Stimulated activated CD8-positive, alpha-beta memory T cell treated with anti-CD3 and anti-CD28 coated beads, Interleukin-4, amount 100 ng/mL, for 48 hours (primary cell): ENCODE measurements around the gene RAPGEF4.
"Not testable (repeated sequence)": the region's sequence is repeated elsewhere in the genome, so short reads cannot be mapped to it uniquely, and the experiment has no call there.

Source experiments
- DNase-seq: peaks from one replicate; pipeline ENCODE4 v3.0.0-alpha.2; 2020

The RAPGEF4 gene

GRCh38 chr2:173010233-173010632 lies 274.6 kb downstream of the RAPGEF4 start:
- no peak for DNase-seq

DNA sequence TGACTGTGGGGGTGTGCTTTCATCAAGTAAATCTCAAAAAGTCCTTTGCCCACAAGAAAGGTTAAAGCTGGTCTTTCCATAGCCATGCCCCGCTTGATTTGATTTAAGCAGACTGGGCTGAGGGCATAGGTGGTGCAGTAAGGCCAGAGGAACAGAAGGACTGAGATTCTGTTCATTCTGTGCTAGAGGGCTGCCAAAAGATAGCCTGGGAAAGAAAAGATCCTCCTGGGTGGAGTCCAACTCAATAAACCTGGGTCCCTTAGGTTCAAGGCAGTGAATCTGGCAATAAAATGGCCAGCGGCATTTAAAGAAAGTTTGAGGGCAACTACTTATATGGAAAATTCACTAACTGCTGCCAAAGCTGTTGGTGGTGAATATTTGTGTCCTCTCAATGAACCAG lies 280.8 kb downstream of the RAPGEF4 start:
- no peak for DNase-seq

DNA sequence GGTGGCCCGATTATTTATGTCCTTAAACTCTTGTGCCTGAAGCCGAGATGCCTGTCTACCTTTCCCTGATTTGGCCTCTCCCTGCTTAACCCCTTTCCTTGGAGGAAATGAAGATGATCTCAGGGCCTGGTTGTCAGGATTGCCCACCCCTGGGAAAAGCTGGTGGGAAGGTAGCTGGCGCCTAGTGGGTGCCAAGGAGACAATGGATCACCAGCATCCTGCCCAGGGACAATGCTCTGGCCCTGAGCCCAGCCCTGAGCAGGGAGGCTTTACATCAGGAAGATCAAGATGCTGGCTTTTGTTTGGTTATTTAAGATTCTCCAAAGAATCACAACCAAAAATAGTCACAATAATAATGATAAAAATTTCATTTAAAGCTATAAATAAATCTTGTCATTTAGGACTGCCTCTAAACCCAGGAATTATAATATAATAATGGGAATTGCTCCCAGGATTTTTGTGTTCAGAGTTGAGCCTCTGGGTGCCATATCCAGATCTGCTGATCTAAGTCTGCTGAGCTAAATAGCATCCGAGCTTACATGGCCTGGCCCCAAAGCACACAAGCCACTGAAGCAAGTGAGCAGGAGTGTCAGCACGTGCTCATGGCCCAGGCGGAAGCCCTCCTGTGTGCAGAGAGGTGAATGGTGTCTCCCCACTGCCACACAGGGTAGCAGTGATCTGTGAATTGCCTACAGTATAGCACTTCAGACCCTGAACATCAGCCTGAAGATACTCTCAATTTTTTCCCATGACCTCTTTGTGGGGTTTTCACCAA lies 282.2 kb downstream of the RAPGEF4 start:
- DNase-seq = no peak

- no peak for DNase-seq
Observed at GRCh38 chr2:173019755-173020154, 284.1 kb downstream of the RAPGEF4 start.

- no peak for DNase-seq
Observed at GRCh38 chr2:173021939-173022371, 286.3 kb downstream of the RAPGEF4 start.

GRCh38 chr2:173023718-173024117 lies 288.1 kb downstream of the RAPGEF4 start:
- DNase-seq = no peak

GRCh38 chr2:173026479-173026878 lies 290.8 kb downstream of the RAPGEF4 start:
- no peak for DNase-seq

- DNase-seq = peak; percentile 87
Observed at GRCh38 chr2:173027181-173028128, 291.8 kb downstream of the RAPGEF4 start.

- no peak for DNase-seq
Observed at GRCh38 chr2:173028141-173028540, 292.5 kb downstream of the RAPGEF4 start.

GRCh38 chr2:173028671-173029070 lies 293.0 kb downstream of the RAPGEF4 start:
- no peak for DNase-seq

GRCh38 chr2:173030561-173031490 lies 295.2 kb downstream of the RAPGEF4 start:
- no peak for DNase-seq

- DNase-seq = no peak
Observed at GRCh38 chr2:173032032-173032431, 296.4 kb downstream of the RAPGEF4 start.

DNA sequence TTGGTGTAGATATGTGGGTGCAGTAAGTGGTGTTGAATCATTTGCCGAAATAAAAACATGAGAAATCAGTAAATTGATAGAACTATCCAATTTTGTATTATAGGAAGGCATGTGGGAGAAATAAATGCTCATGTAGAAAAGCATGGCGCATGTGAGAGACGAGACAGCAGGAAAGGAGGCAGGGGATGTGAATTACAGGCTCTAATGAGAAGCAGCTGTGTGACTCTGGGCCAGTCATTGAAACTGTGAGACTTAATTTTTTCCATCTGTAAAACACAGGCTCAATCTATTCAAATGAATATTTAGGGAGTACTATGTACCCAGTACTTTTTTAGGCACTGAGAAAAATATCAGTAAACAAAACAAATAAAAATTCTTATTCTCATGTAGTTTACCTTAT lies 297.4 kb downstream of the RAPGEF4 start:
- DNase-seq = no peak

DNA sequence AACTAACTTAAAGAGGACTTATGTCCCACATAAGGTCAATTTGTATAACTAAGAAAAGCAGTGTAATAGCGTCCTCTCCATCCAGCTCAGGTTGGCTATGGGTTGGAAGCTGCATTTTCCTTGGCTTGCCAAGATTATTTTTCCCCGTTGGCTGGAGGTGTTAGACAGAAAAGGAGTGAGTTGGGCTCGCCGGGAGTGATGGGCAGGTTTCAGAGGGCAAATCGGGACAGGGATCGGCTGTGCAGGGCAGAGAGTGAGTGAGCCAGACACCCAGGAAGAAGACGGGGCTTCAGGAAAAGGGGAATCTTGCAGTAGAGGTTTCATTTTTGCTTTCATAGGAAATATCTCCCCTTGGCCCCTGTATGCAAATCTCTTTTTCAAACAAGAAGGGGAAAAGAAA lies 298.5 kb downstream of the RAPGEF4 start:
- no peak for DNase-seq

DNA sequence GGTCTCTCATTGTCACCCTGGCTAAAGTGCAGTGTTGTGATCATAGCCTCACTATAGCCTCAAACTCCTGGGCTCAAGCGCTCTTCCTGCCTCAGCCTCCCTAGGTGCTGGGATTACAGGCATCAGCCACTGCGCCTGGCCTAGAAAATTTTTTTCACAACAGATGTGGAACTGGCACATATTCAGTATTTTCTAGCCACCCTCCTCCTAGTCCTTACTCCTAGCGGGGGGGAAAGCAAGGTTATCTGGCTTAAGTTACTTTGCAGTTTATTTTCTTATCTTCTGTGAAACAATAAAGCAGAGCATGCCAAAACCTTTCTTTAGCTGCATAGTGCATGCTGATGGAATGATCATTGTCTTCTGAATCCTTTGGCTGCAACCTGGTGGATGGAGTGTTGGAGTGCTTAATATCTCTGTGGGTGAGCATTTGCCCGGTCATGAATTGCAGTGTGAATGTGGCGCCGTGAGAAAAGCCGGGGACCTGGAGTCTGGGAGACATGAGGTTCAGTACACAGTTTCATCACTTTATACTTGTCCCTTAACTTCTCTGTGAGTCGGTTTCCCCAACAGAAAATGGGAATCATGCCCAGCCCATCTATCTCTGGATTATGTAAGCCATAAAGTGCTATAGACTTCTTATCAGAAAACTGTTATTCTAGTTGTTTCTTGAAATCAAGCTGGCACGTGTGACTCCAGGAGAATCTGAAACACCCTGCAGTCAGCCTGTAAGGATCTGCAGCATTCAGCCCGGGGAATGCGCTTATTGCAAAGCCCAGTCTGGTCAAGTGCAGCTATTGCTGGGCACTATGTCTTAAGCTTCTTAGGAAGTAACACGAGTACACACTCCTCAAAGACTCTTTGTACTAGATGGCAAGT lies 301.8 kb downstream of the RAPGEF4 start:
- DNase-seq = no peak

- DNase-seq = not testable (repeated sequence)
Observed at GRCh38 chr2:173038257-173038656, 302.6 kb downstream of the RAPGEF4 start.

DNA sequence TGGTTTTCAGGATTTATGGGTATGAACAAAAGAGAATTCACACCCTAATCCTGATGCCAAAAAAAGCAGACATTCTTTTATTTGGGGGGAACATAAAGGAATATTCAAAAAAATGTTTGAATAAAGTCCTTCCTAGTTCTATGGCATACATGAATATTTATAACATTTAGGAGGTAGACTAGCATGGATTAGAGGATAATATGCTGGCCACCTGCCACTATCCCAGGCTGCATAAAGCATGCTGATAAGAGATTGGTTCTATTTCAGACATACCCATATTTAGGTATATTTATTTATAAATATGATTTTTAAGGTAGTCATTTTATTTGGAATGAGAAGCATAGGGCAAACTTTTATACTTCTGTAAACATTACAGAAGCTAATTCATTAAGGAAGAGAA lies 305.1 kb downstream of the RAPGEF4 start:
- DNase-seq = no peak

DNA sequence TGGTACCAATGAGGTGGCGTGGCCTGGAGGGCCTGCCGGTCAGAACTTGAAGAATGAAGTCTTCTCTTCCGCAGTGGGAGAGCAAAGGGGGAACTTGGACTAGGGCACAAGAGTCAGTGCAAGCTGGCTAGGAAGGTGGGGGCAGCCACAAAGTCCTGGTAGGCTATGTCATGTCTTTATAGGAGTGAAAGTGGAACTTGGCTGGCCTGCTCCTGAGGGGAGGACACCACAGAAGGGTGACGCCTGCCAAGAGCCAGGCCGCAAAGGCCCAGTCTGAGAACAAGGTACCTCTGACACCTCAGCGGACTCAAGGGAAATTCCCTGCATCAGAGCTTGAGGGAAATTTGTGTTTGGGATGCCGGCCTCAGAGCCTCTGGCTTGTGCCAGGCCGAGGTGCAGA lies 307.8 kb downstream of the RAPGEF4 start:
- no peak for DNase-seq

DNA sequence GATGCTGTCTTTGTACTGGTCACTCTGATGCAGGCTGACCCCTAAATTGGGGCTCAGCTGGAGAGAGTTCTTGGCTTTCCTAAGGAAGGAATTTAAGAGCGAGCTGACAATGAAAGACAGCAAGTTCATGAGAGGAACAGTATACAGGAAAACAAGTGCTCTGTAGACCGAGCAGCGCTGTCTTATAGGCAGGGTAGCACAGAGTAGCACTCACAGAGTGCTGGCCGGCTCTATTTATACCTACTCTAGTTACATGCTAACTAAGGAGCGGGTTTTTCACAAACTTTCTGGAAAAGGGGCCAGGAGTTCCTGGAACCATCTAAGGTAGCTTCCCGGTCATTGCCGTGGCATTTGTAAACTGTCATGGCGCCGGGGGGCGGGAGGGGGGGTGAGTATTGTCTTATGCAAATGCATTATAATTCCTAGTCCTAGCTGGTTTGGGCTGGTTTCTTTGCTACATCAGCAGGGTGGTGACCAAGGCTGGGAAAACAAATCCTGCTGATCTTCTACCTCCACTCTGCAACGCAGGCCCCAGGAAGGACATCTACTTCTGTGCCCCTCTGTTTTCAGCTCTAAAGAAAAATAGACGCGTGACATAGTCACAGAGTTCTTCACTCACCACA lies 308.4 kb downstream of the RAPGEF4 start:
- no peak for DNase-seq

DNA sequence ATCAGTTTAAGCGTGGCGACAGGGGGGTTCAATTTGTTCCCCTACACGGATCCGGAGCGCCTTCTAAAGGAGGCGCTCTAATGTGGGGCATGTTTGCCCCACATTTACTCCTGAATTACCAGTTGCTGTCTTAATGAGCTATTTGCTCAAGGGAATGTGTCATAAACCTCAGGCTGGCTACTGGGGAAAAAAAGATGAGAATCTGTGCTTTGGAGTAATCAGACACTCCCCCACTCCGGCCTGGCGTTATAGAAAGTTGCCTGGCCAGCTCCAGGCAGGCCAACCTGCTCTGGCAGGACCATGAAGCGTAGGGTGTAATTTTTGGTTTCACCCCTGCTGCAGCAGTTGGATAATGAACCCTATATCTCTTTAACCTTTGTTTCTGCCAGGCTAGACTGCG lies 309.0 kb downstream of the RAPGEF4 start:
- DNase-seq = no peak

- no peak for DNase-seq
Observed at GRCh38 chr2:173045181-173045580, 309.5 kb downstream of the RAPGEF4 start.
